Measurements from ENCODE around the gene PYCARD. TPM values are rescaled to one million over a fixed set of nuclear protein-coding genes. Genes with fewer than 3 reads are reported as not detected.
"Not testable (repeated sequence)": the region's sequence is repeated elsewhere in the genome, so short reads cannot be mapped to it uniquely, and the experiment has no call there.

PYCARD gene
- total RNA-seq, 1 donor from 2014 or later: 4.6 TPM

GRCh38 chr16:31201582-31202413, 762 bp downstream of the PYCARD start:
- TF ChIP-seq CTCF (IDR thresholded peaks at IDR 0.05; ENCODE audit: unreplicated experiment): no peak
- peak; percentile 32 for DNase-seq (ENCODE audit: low spot score, unreplicated experiment)
- H3K9me3 Mint-ChIP-seq (ENCODE audit: low read depth): no peaks in the 10 kb centered on the region
- peaks cover 6% of the 10 kb centered on the region for H3K36me3 Mint-ChIP-seq (ENCODE audit: insufficient read depth)
- peaks cover 37% of the 10 kb centered on the region for H3K27me3 Mint-ChIP-seq
- peaks cover 2% of the 10 kb centered on the region for H3K4me1 Mint-ChIP-seq (ENCODE audit: low read depth)
- H3K27ac Mint-ChIP-seq: no peak overlapping the region
- H3K4me3 Mint-ChIP-seq (ENCODE audit: low read depth): peak overlapping the region; percentile 74

- Mint-ChIP-seq H3K4me3 (ENCODE audit: low read depth) (peak overlapping the region; percentile 74), H3K27me3 (peaks cover 31% of the 10 kb centered on the region), H3K4me1 (ENCODE audit: low read depth) (peaks cover 2% of the 10 kb centered on the region), H3K36me3 (ENCODE audit: insufficient read depth) (peaks cover 8% of the 10 kb centered on the region), H3K27ac (no peak overlapping the region), H3K9me3 (ENCODE audit: low read depth) (no peaks in the 10 kb centered on the region)
- no peak for TF ChIP-seq CTCF (IDR thresholded peaks at IDR 0.05; ENCODE audit: unreplicated experiment)
- DNase-seq (ENCODE audit: low spot score, unreplicated experiment): no peak
Observed at GRCh38 chr16:31200821-31201568, 1.6 kb downstream of the PYCARD start.

- H3K4me1 Mint-ChIP-seq (ENCODE audit: low read depth); H3K27ac Mint-ChIP-seq; DNase-seq (ENCODE audit: low spot score, unreplicated experiment); H3K9me3 Mint-ChIP-seq (ENCODE audit: low read depth); H3K4me3 Mint-ChIP-seq (ENCODE audit: low read depth): not testable (repeated sequence)
- Mint-ChIP-seq H3K27me3 (peaks cover 26% of the 10 kb centered on the region), H3K36me3 (ENCODE audit: insufficient read depth) (peaks cover 10% of the 10 kb centered on the region)
Observed at GRCh38 chr16:31200111-31200510, 2.4 kb downstream of the PYCARD start.

- H3K4me3 Mint-ChIP-seq (ENCODE audit: low read depth): no peak overlapping the region
- no peak overlapping the region for H3K27ac Mint-ChIP-seq
- H3K36me3 Mint-ChIP-seq (ENCODE audit: insufficient read depth): peaks cover 15% of the 10 kb centered on the region
- H3K9me3 Mint-ChIP-seq (ENCODE audit: low read depth): no peaks in the 10 kb centered on the region
- no peak for DNase-seq (ENCODE audit: low spot score, unreplicated experiment)
- TF ChIP-seq CTCF (IDR thresholded peaks at IDR 0.05; ENCODE audit: unreplicated experiment): no peak
- H3K27me3 Mint-ChIP-seq: peaks cover 21% of the 10 kb centered on the region
- H3K4me1 Mint-ChIP-seq (ENCODE audit: low read depth): peaks cover 2% of the 10 kb centered on the region
Observed at GRCh38 chr16:31199430-31200041, 3.0 kb downstream of the PYCARD start.

- peaks cover 19% of the 10 kb centered on the region for H3K36me3 Mint-ChIP-seq (ENCODE audit: insufficient read depth)
- H3K4me1 Mint-ChIP-seq (ENCODE audit: low read depth): peaks cover 2% of the 10 kb centered on the region
- H3K27me3 Mint-ChIP-seq: peaks cover 14% of the 10 kb centered on the region
- H3K27ac Mint-ChIP-seq: peak overlapping the region; percentile 67
- no peaks in the 10 kb centered on the region for H3K9me3 Mint-ChIP-seq (ENCODE audit: low read depth)
- no peak for DNase-seq (ENCODE audit: low spot score, unreplicated experiment)
- no peak overlapping the region for H3K4me3 Mint-ChIP-seq (ENCODE audit: low read depth)
- TF ChIP-seq CTCF (IDR thresholded peaks at IDR 0.05; ENCODE audit: unreplicated experiment): no peak
Observed at GRCh38 chr16:31198207-31198882, 4.2 kb downstream of the PYCARD start.
